Measurements from ENCODE around the gene PTMS. TPM values are rescaled to one million over a fixed set of nuclear protein-coding genes. Genes with fewer than 3 reads are reported as not detected.

The PTMS gene
- total RNA-seq, 6 experiments from 2014 or later = 113 to 484 (median 404) TPM

DNA sequence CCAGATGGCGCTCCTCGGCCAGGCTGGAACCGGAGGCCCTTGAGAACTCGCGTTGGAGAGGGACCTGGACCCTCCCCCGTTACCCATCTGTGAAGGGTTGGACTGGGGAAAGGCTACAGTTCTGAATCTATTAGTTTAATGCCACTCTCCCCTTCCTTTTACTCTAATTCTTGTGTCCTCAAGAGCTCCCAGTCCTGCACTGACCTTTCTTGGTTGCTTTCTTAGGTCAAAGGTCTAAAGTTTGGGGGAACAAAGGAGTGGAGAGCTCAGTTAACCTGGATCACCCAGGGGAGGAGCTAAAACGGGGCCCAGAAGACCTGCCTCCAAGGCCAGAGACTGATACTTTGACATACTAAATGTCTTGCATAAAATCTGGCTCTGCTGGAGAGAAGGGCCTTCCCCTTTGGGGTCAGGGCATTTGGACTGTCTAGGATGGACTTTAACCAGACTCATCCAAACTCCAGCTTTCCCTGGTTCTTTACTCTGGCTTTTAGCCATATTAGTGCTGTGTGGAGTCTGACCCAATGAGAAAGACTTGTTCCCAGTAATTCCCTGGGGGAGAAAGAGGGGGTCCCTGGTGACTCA is 12.3 kb upstream of the PTMS start:
- ATAC-seq = peak; percentile 59 to 74 (median 66)
- no peaks in the 10 kb centered on the region for H3K27me3 ChIP-seq

DNA sequence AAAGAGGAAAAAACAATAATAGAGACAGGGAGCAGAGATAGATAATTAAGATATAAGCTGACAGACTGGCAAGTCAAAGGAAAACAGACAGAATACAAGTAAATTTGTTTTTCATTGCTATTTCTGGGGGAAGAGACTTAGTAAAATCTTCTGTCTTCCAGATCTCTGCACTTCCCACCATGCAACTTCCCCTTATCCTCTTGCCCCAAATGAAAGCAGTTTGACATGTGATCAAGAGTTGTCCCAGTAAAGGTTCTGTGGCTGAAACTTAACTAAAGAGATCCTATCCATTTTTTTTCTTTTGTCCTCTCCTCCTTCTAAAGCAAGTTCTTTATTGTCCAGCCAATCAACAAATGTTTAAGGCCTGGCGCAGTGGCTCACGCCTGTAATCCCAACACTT is 11.8 kb upstream of the PTMS start:
- peaks cover 0 to 25% (median 13%) of the 10 kb centered on the region in 4 donors for H3K36me3 ChIP-seq
- intact Hi-C loops (cut with DNase I) = no loop called here
- DNase-seq = no peak
- H3K4me3 ChIP-seq = no peak overlapping the region
- H3K27me3 ChIP-seq = no peaks in the 10 kb centered on the region
- no peaks in the 10 kb centered on the region for H3K9me3 ChIP-seq
- H3K27ac ChIP-seq = peak overlapping the region; percentile 87 to 99 (median 93)
- no peak for TF ChIP-seq POLR2A (IDR thresholded peaks at IDR 0.05)
- TF ChIP-seq, protein P1, sequence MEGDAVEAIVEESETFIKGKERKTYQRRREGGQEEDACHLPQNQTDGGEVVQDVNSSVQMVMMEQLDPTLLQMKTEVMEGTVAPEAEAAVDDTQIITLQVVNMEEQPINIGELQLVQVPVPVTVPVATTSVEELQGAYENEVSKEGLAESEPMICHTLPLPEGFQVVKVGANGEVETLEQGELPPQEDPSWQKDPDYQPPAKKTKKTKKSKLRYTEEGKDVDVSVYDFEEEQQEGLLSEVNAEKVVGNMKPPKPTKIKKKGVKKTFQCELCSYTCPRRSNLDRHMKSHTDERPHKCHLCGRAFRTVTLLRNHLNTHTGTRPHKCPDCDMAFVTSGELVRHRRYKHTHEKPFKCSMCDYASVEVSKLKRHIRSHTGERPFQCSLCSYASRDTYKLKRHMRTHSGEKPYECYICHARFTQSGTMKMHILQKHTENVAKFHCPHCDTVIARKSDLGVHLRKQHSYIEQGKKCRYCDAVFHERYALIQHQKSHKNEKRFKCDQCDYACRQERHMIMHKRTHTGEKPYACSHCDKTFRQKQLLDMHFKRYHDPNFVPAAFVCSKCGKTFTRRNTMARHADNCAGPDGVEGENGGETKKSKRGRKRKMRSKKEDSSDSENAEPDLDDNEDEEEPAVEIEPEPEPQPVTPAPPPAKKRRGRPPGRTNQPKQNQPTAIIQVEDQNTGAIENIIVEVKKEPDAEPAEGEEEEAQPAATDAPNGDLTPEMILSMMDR (IDR thresholded peaks at IDR 0.05) = no peak
- ATAC-seq = no peak
- 100% methylated on average over 2 of the region's 2 CpGs for WGBS (ENCODE audit: insufficient coverage, low coverage, low lambda C conversion rate, missing lambda C conversion rate)
- peaks cover 0 to 21% (median 5%) of the 10 kb centered on the region in 4 donors for H3K4me1 ChIP-seq

More for the DNA sequence above, 12.3 kb upstream of the PTMS start:
- WGBS (ENCODE audit: insufficient coverage, low coverage, low lambda C conversion rate, missing lambda C conversion rate) = 0% methylated on average over 7 of the region's 7 CpGs
- DNase-seq = peak in 2 of 3 donors; percentile 75 to 85
- intact Hi-C loops (cut with DNase I) = no loop called here
- no peak for TF ChIP-seq POLR2A (IDR thresholded peaks at IDR 0.05)
- TF ChIP-seq, protein P1 (IDR thresholded peaks at IDR 0.05) = peak in 2 of 4 donors; percentile 2 to 98
- Histone ChIP-seq H3K27ac (peak overlapping the region; percentile 87 to 99 (median 93)), H3K36me3 (peaks cover 0 to 31% (median 17%) of the 10 kb centered on the region in 4 donors), H3K4me1 (peaks cover 0 to 21% (median 5%) of the 10 kb centered on the region in 4 donors), H3K9me3 (no peaks in the 10 kb centered on the region), H3K4me3 (peak overlapping the region in 2 of 3 donors; percentile 23 to 85)

DNA sequence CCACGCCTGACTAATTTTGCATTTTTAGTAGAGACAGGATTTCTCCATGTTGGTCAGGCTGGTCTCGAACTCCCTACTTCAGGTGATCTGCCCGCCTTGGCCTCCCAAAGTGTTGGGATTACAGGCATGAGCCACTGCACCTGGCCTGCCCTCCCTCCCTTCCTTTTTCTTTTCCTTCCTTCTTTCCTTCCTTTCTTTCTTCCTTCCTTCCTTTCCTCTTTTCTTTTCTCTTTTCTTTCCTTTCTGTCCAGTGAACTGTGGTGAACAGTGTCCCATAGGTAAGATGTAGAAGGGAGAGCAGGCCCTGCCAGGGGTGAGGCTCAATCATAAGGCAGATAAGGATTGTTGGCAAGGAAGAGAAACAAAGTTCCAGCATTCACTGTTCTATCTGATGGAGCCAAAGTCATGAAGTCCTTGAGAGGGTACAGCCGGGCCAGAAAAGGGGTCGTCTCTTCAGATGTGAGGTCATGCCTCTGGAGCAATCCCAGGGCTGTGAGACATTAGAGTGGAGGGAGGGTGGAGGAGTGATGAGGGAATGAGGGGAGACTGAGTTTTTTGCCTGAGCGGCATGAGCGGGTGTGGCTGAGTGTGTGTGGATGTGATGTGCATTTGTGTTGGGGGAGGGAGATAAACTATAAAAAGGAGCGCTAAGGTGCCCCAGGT is 9.0 kb upstream of the PTMS start:
- intact Hi-C loops (cut with DNase I) = no loop called here
- H3K9me3 ChIP-seq = no peaks in the 10 kb centered on the region
- H3K36me3 ChIP-seq = no peaks in the 10 kb centered on the region
- no peak for TF ChIP-seq POLR2A (IDR thresholded peaks at IDR 0.05)
- TF ChIP-seq, protein P1 (IDR thresholded peaks at IDR 0.05) = no peak
- H3K4me3 ChIP-seq = no peak overlapping the region
- ATAC-seq (no peak), DNase-seq (no peak)
- no peaks in the 10 kb centered on the region for H3K27me3 ChIP-seq
- no peak overlapping the region for H3K27ac ChIP-seq
- whole genome bisulfite sequencing (ENCODE audit: insufficient coverage, low coverage, low lambda C conversion rate, missing lambda C conversion rate) = 80% methylated on average over 6 of the region's 8 CpGs
- H3K4me1 ChIP-seq = peaks cover 0 to 23% (median 5%) of the 10 kb centered on the region in 4 donors

DNA sequence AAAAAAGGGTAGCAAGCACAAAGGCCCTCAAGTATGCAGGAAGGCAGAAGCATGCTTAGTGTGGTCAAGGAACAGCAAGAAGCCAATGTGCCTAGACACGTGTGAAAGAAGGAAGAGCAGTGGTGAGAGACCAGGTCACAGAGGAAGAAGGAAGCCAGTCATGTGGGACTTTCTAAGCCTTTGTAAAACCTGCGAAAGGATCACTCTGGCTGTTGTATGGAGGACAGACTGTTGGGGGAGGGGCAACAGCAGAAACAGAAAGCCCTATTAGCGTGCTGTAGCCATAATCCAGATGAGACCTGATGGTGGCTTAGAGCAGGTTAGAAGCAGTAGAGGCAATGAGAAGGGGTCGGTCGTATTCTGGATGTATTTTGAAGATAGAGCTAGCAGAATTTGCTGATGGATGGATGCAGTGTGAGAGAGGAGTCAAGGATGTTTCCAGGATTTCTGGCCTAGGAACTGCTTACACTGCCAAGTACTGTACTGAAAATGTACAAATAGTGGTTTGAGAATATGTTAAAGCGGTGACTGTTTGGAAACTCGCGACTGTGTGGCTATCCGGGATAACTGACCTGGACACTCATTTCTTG is 7.6 kb upstream of the PTMS start:
- ATAC-seq = no peak
- TF ChIP-seq, protein P1 (IDR thresholded peaks at IDR 0.05) = no peak
- no peak for TF ChIP-seq POLR2A (IDR thresholded peaks at IDR 0.05)
- H3K27ac ChIP-seq = no peak overlapping the region
- WGBS (ENCODE audit: insufficient coverage, low coverage, low lambda C conversion rate, missing lambda C conversion rate) = 81% methylated on average over 9 of the region's 9 CpGs
- H3K4me1 ChIP-seq = peaks cover 0 to 26% (median 8%) of the 10 kb centered on the region in 4 donors
- no peaks in the 10 kb centered on the region for H3K9me3 ChIP-seq
- no peak overlapping the region for H3K4me3 ChIP-seq
- no peak for DNase-seq
- H3K27me3 ChIP-seq = no peaks in the 10 kb centered on the region
- intact Hi-C loops (cut with DNase I) = no loop called here
- H3K36me3 ChIP-seq = no peaks in the 10 kb centered on the region
